Right cardiac atrium (tissue), 5 donors: ENCODE measurements around the gene USP38. TPM values are rescaled to one million over a fixed set of nuclear protein-coding genes. Genes with fewer than 3 reads are reported as not detected.
"Not testable (repeated sequence)": the region's sequence is repeated elsewhere in the genome, so short reads cannot be mapped to it uniquely, and the experiment has no call there.

Source experiments
- ATAC-seq, 2 donors: fragments of 200-7000 bp; cut with Tn5 transposase; one replicate each; pipeline versions ENCODE4 v1.8.0 to v1.9.1; 2020; ENCODE audit warnings: moderate library complexity in 2 of 2, mild to moderate bottlenecking in 1 of 2
- DNase-seq, 3 donors: peaks; one replicate each; pipeline ENCODE4 v3.0.0-alpha.2; 2020
- H3K27ac ChIP-seq: one replicate; pipeline ENCODE4 v1.5.1; 2013; ENCODE audit warnings: mild to moderate bottlenecking, low read length, control low read depth, moderate library complexity
- H3K27me3 ChIP-seq: one replicate; pipeline ENCODE4 v1.6.1; 2013; ENCODE audit not compliant: control insufficient read depth, insufficient read depth
- H3K4me1 ChIP-seq: one replicate; pipeline ENCODE4 v1.6.1; 2013; ENCODE audit warnings: low read length; ENCODE audit not compliant: control insufficient read depth, insufficient read depth
- H3K4me3 ChIP-seq: one replicate; pipeline ENCODE4 v1.5.1; 2013; ENCODE audit warnings: low read length, control low read depth
- H3K9me3 ChIP-seq: one replicate; pipeline ENCODE4 v1.6.1; 2013; ENCODE audit warnings: low read length; ENCODE audit not compliant: control insufficient read depth
- WGBS: extraction: QIAGEN DNeasy Blood & Tissue Kit; methylation state at CpG from one replicate; pipeline ENCODE4 v1.1.7; 2013; 5-methylcytosine and 5-hydroxymethylcytosine counted together
- intact Hi-C, 4 donors: fragments of 100-400 bp; cut with DNase I; formaldehyde crosslinking; loops; one replicate each; pipeline versions ENCODE4 v1.11.0 to v1.14.0; 2022 to 2023
- polyA plus RNA-seq: library from polyadenylated mRNA; stranded (reverse); fragments of 200-250 nt; gene quantifications from one replicate; pipeline ENCODE4 v1.2.3, GENCODE V29; 2013
- total RNA-seq, 4 donors: library from RNA; stranded (reverse); fragmentation: NEBNext Ultra II Directional; extraction: Animal tissue kit (Norgen Biotek cat#: 25700); gene quantifications; one replicate each; pipeline ENCODE4 v1.2.1, GENCODE V29; 2021
- donor health status: healthy with polysubstance abuse.
- donor health status: DM: no; HTN: yes; CAD: no.
- donor health status: DM: no; HTN: no; CAD: no.
- donor health status: DM: no; HTN: yes; CAD: no; lungs with severe emphysema.
- donor health status: DM: yes; HTN: yes; CAD: no.

Gene USP38
- total and polyA plus RNA-seq, 5 donors = 7.1 to 21.1 (median 19.4) TPM

DNA sequence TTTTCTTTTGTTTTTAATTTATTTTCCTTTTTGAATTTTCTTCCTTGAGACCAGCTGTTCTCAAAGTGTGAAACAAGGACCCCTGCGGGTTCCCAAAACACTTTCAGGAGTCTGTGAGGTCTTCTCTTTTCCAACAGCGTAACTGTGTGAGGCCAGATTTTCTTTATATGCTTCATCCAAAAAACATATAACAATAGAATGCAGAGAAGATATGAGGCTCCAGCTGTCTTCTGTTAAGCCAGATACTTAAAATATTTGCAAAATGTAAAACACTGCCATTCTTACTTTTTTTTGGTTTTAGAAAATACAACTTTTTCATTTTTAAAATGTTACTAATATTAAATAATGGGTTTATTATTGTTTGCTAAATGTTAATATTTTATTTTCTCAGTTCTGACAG is 27.8 kb downstream of the USP38 start:
- intact Hi-C loops = loop anchor here in 1 of 4 donors (10.0 kb wide), 1 partner anchor 122 kb away; the partner anchor contains the start of gene GAB1
- 57% methylated on average over 2 of the region's 2 CpGs for WGBS

DNA sequence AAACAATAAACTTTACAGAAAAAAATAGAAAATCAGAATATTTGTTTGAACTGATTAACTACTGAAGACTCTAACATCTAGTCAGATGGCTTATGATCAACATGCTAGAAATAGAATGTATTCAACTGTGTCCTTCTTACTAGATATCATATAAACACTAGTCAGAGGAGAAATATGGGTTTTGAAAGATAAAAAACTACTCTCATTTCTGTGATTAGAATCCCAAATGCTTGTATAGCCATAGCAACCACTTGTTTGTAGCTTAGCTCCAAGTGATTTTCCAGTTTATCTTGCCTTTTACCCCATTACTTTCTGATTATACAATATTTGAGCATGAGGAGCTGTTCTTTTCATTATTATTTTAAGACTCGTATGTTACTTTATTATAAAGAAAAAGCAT is 31.2 kb downstream of the USP38 start:
- Histone ChIP-seq H3K4me3 (no peak overlapping the region), H3K4me1 (no peaks in the 10 kb centered on the region), H3K27me3 (no peaks in the 10 kb centered on the region), H3K9me3 (no peaks in the 10 kb centered on the region), H3K27ac (no peak overlapping the region)
- intact Hi-C loops = loop anchor here in 1 of 4 donors (10.0 kb wide), 1 partner anchor 119 kb away; the partner anchor contains the start of gene GAB1
- 45% methylated on average over 1 of the region's 1 CpG for WGBS
- DNase-seq (no peak), ATAC-seq (peak in 1 of 2 donors; percentile 41)

More for the DNA sequence above, 27.8 kb downstream of the USP38 start:
- Histone ChIP-seq H3K4me1 (no peaks in the 10 kb centered on the region), H3K4me3 (no peak overlapping the region), H3K27ac (no peak overlapping the region), H3K9me3 (no peaks in the 10 kb centered on the region), H3K27me3 (no peaks in the 10 kb centered on the region)
- ATAC-seq (no peak), DNase-seq (no peak)

DNA sequence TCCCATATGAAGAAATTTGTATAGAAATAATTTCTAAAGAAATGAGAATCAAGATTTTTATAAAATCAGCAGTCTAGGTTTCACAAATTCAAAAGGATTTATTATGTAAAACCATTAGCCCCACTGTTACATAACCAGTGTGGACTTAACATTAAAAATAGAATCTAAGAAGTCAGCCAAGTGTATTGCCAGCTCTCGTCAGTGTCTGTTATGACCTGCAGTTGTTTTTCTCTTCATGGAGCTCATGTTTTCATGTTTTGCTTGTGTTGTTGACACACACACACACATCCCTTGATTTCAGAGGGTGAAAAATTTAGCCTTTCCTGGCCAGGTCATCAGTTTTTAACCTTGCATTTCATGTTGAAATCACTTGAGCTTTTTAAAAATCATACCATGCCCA is 39.5 kb downstream of the USP38 start:
- no peaks in the 10 kb centered on the region for H3K9me3 ChIP-seq
- H3K4me3 ChIP-seq = no peak overlapping the region
- H3K27ac ChIP-seq = peak overlapping the region; percentile 1
- no peak for DNase-seq
- intact Hi-C loops = no loop called here
- H3K27me3 ChIP-seq = no peaks in the 10 kb centered on the region
- 10% methylated on average over 1 of the region's 1 CpG for WGBS
- peak in 1 of 2 donors; percentile 66 for ATAC-seq
- H3K4me1 ChIP-seq = no peaks in the 10 kb centered on the region

DNA sequence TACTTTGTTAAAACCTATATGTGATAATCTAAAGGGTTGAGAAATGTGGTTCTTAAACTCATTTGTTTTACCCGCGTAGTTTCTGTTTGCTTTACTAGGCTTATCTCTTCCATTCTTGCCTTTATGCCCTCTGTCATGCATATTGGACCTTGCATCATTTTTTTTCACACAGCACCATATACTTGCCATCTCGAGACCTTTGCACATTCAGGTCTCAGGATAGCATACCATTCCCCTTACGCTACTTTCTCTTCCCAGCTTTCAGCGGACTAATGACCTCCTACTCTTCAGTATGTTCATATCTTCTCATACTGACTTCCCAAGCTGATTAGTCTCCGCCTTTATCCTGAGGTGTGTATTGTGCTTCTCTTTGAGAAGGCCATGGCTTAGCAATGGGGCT is 40.5 kb downstream of the USP38 start:
- intact Hi-C loops = no loop called here
- Histone ChIP-seq H3K27me3 (no peaks in the 10 kb centered on the region), H3K4me3 (no peak overlapping the region), H3K4me1 (no peaks in the 10 kb centered on the region), H3K9me3 (no peaks in the 10 kb centered on the region), H3K27ac (no peak overlapping the region)
- 91% methylated on average over 6 of the region's 6 CpGs for WGBS
- no peak for ATAC-seq
- no peak for DNase-seq

DNA sequence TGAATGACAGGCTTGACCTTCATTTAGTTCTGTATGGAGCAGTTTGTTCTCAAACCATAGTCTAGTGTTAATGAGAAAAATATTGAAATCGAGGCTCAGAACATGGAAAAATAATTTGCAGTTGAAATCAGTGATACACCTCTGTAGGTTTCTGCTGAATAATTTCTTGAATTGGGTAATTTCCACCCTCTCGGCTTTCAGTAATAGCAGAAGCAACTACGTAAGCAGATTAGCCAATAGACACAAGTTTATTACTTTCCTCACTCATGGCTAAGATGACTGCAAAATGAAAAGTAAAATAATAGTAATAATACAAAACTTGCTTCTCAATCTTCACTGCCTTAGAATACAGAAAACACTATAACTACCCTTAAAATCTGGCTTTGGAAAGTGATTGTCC is 46.0 kb downstream of the USP38 start:
- 76% methylated on average over 3 of the region's 3 CpGs for WGBS
- intact Hi-C loops = no loop called here
- Histone ChIP-seq H3K27ac (no peak overlapping the region), H3K9me3 (no peaks in the 10 kb centered on the region), H3K4me3 (no peak overlapping the region), H3K4me1 (no peaks in the 10 kb centered on the region), H3K27me3 (no peaks in the 10 kb centered on the region)
- ATAC-seq (no peak), DNase-seq (no peak)

DNA sequence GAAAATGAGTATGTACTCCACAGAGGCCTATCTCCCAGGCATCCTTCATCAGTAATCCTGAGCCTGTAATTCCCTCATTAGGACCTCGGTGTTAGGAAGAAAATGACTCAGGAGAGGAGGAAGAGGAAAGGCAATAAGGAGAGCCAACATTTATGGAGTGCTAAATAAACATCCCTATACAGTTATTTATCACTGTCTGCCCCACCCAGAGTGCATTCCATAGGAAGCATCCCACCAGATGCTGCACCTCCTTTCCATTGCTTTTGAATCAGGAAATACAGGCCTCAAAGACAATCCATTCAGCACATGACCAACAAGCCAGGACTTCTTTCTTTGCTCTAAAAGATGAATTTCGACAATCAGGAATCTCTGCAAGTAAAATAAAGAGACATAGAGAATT is 47.6 kb downstream of the USP38 start:
- ATAC-seq (no peak), DNase-seq (no peak)
- intact Hi-C loops = no loop called here
- Histone ChIP-seq H3K27ac (no peak overlapping the region), H3K4me3 (no peak overlapping the region), H3K9me3 (no peaks in the 10 kb centered on the region), H3K27me3 (no peaks in the 10 kb centered on the region), H3K4me1 (no peaks in the 10 kb centered on the region)
- WGBS = 70% methylated on average over 2 of the region's 2 CpGs

DNA sequence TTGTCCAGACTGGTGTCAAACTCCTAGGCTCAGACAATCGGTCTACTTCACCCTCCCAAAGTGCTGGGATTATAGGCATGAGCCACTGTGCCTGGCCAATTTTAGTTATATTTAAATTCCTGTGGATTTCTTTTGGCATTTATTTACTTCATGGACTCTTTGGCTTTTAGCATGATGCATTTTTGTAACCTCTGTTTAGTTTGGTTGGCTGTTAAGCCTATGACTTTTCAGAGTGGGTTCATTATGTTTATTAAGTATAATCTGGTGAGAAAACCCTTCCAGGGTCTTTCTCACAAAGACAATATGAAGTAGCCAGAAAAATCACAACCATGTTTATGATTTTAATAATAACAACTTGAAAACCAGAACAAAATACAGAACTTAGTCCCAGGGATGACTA is 49.4 kb downstream of the USP38 start:
- no peaks in the 10 kb centered on the region for H3K9me3 ChIP-seq
- H3K4me1 ChIP-seq = no peaks in the 10 kb centered on the region
- no peak for DNase-seq
- intact Hi-C loops = no loop called here
- WGBS = 72% methylated on average over 1 of the region's 1 CpG
- H3K27ac ChIP-seq = no peak overlapping the region
- ATAC-seq = no peak
- no peak overlapping the region for H3K4me3 ChIP-seq
- H3K27me3 ChIP-seq = no peaks in the 10 kb centered on the region

GRCh38 chr4:143237195-143237594 is 52.5 kb downstream of the USP38 start:
- H3K27ac ChIP-seq, H3K4me1 ChIP-seq, H3K9me3 ChIP-seq, H3K27me3 ChIP-seq, H3K4me3 ChIP-seq, DNase-seq, ATAC-seq, intact Hi-C loops: not testable (repeated sequence)
- WGBS = 95% methylated on average over 11 of the region's 11 CpGs

DNA sequence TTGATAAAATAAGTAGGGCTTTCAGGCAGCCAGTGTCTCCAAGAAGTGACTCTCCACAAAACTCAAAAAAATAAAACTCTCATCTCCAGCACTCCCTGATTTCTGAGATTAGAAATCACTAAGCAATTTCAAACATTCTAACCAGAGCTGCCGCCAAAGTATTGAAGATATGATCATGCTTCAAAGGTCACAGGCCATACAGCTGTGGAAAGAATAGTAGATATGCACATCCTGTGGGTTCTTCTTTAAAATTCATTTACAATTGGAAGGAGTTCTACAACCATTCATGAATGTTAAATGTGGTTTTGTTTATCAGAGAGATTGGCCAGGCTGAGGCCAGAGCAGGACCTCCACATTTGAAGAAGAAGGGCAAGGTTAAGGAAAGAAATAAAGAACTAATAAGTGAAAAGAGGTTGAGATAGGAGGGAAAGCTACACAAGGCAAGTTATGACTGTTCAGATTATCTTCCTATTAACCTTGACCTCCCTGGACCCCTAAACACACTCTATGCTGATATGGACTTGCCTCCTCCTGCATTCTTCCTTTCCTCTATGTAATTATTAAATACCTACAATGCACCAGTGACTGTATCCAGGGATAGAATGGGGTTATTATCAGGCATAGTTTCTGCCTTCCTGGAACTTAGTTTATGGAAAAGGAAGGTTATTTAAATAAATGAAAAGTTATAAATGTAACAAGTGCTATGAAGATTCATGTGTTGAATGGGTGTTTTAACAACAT is 56.4 kb downstream of the USP38 start:
- Histone ChIP-seq H3K4me3 (no peak overlapping the region), H3K27ac (no peak overlapping the region)

GRCh38 chr4:143241892-143242291 is 57.2 kb downstream of the USP38 start:
- 88% methylated on average over 1 of the region's 1 CpG for WGBS
- Histone ChIP-seq H3K4me1 (no peaks in the 10 kb centered on the region), H3K27ac (no peak overlapping the region), H3K27me3 (no peaks in the 10 kb centered on the region), H3K9me3 (no peaks in the 10 kb centered on the region), H3K4me3 (no peak overlapping the region)
- ATAC-seq (no peak), DNase-seq (peak in 1 of 3 donors; percentile 37)
- intact Hi-C loops = no loop called here

More for the DNA sequence above, 56.4 kb downstream of the USP38 start:
- ATAC-seq = no peak
- Histone ChIP-seq H3K27me3 (no peaks in the 10 kb centered on the region), H3K4me1 (no peaks in the 10 kb centered on the region), H3K9me3 (no peaks in the 10 kb centered on the region)
- 45% methylated on average over 1 of the region's 1 CpG for WGBS
- intact Hi-C loops = no loop called here
- no peak for DNase-seq

DNA sequence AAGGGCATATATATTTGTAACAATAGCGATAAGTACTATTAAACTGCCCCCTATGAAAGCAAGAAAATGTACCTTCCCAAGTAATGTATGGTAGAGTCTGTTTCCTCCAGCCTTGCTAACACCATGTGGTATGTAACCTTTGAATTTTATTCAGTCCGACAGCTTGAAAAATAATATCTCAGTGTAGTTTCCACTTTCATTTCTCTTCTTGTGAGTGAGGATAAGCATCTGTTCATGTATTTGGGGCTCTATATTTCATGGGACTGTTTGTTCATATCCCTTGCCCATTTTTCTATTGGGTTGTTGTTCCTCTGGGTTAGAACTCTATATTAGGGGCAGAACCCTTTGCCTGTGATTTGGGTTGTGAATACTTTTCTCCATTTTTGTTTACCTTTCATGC is 58.3 kb downstream of the USP38 start:
- Histone ChIP-seq H3K4me3 (no peak overlapping the region), H3K4me1 (no peaks in the 10 kb centered on the region), H3K9me3 (no peaks in the 10 kb centered on the region), H3K27me3 (no peaks in the 10 kb centered on the region), H3K27ac (no peak overlapping the region)
- DNase-seq (no peak), ATAC-seq (no peak)
- 85% methylated on average over 2 of the region's 2 CpGs for WGBS
- intact Hi-C loops = no loop called here
